SK-N-MC (cell line): ENCODE measurements around the gene P3H1.

Experiments
- EZH2 ChIP-seq: fragments of 200-600 bp; sonication (generic); IDR thresholded peaks from one replicate; pipeline ENCODE4 v1.6.1; 2017; ENCODE audit warnings: antibody characterized with exemption
- POLR2AphosphoS5 ChIP-seq: IDR thresholded peaks from 2 replicates; pipeline ENCODE4 v1.6.1; 2012; ENCODE audit warnings: mild to moderate bottlenecking, low read depth, low read length, borderline replicate concordance

- TF ChIP-seq EZH2 = no peak
- TF ChIP-seq POLR2AphosphoS5 = no peak
Observed at GRCh38 chr1:42743317-42744147, 23.3 kb downstream of the P3H1 start.
